ENCODE results near the gene CLEC4D. TPM values are rescaled to one million over a fixed set of nuclear protein-coding genes. Genes with fewer than 3 reads are reported as not detected.

CLEC4D gene
- total RNA-seq, 2 experiments from 2014 or later: not detected

DNA sequence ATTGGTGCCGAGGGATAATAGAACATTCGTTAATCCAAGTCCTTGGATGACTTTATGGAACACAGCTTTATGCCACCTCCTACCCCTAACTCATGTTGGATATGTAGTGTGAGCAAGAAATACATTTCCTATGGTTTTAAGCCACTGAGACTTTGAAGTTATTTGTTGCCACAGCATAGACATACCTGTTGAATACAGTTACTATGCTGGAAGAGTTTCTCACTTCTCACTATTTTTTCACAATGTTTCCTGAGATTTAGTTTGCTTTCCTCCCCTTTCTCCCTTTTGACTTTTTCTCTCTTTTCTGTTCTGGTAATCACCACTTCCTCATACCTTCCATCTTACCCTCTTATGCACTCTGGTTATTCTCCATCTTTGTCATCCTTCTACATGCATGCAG lies 34.9 kb downstream of the CLEC4D start:
- H3K36me3 Mint-ChIP-seq (ENCODE audit: low read depth): no peaks in the 10 kb centered on the region
- H3K36me3 ChIP-seq (ENCODE audit: insufficient read depth, low read length): no peaks in the 10 kb centered on the region
- H3K4me1 ChIP-seq (ENCODE audit: insufficient read depth, low read length): no peaks in the 10 kb centered on the region
- intact Hi-C loops (cut with DNase I, micrococcal nuclease): loop anchor here in 1 of 2 experiments (5.0 to 10.0 kb wide), 3 partner anchors 59 to 499 kb away; no protein-coding TSS in a partner anchor
- no peak overlapping the region for H3K27ac ChIP-seq (ENCODE audit: low read depth in 1 of 2, low read length in 2 of 2)
- TF ChIP-seq, protein P1, sequence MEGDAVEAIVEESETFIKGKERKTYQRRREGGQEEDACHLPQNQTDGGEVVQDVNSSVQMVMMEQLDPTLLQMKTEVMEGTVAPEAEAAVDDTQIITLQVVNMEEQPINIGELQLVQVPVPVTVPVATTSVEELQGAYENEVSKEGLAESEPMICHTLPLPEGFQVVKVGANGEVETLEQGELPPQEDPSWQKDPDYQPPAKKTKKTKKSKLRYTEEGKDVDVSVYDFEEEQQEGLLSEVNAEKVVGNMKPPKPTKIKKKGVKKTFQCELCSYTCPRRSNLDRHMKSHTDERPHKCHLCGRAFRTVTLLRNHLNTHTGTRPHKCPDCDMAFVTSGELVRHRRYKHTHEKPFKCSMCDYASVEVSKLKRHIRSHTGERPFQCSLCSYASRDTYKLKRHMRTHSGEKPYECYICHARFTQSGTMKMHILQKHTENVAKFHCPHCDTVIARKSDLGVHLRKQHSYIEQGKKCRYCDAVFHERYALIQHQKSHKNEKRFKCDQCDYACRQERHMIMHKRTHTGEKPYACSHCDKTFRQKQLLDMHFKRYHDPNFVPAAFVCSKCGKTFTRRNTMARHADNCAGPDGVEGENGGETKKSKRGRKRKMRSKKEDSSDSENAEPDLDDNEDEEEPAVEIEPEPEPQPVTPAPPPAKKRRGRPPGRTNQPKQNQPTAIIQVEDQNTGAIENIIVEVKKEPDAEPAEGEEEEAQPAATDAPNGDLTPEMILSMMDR (IDR thresholded peaks at IDR 0.05): no peak
- ATAC-seq (ENCODE audit: poor library complexity) (no peak), DNase-seq (no peak)
- ChIA-PET POLR2A (interaction anchor here (0.7 kb wide), 1 partner anchor 81 kb away, joined by 3 read pairs; no protein-coding TSS in a partner anchor), CTCF (no interaction called here)
- H3K27ac Mint-ChIP-seq: no peak overlapping the region
- H3K9me3 Mint-ChIP-seq: no peaks in the 10 kb centered on the region
- H3K4me1 Mint-ChIP-seq (ENCODE audit: low read depth): peaks cover 6% of the 10 kb centered on the region
- H3K27me3 ChIP-seq (ENCODE audit: control insufficient read depth in 1 of 2, insufficient read depth in 2 of 2, low read length in 2 of 2): no peaks in the 10 kb centered on the region
- no peak overlapping the region for H3K4me3 ChIP-seq (ENCODE audit: low read length)
- peaks cover 19% of the 10 kb centered on the region for H3K27me3 Mint-ChIP-seq
- H3K9me3 ChIP-seq (ENCODE audit: control insufficient read depth in 1 of 2, insufficient read depth in 1 of 2, low read length in 2 of 2): no peaks in the 10 kb centered on the region
- no peak overlapping the region for H3K4me3 Mint-ChIP-seq

DNA sequence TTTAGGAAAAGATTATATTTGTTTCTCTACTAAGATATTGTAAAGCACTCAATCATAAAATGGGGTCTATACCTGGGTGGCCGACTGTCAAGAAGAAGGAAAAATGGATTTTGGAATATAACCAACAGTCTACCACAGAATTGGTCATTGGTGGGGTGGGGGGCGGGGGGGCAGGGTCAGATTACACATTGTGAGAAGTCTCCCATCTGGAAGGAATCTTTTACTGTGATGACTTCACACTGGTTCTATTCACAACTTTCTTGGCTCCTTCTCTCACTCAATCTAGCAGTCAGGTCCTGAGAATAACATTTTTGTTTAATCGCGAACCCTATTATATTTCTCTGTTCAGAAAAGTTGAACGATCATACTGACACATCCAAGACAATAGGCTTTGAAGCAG lies 36.1 kb downstream of the CLEC4D start:
- Mint-ChIP-seq H3K36me3 (ENCODE audit: low read depth) (no peaks in the 10 kb centered on the region), H3K27ac (no peak overlapping the region), H3K4me3 (no peak overlapping the region), H3K4me1 (ENCODE audit: low read depth) (peaks cover 3% of the 10 kb centered on the region), H3K27me3 (peaks cover 9% of the 10 kb centered on the region), H3K9me3 (no peaks in the 10 kb centered on the region)
- Histone ChIP-seq H3K4me1 (ENCODE audit: insufficient read depth, low read length) (no peaks in the 10 kb centered on the region), H3K27me3 (ENCODE audit: control insufficient read depth in 1 of 2, insufficient read depth in 2 of 2, low read length in 2 of 2) (no peaks in the 10 kb centered on the region), H3K27ac (ENCODE audit: low read depth in 1 of 2, low read length in 2 of 2) (no peak overlapping the region), H3K4me3 (ENCODE audit: low read length) (no peak overlapping the region), H3K36me3 (ENCODE audit: insufficient read depth, low read length) (no peaks in the 10 kb centered on the region), H3K9me3 (ENCODE audit: control insufficient read depth in 1 of 2, insufficient read depth in 1 of 2, low read length in 2 of 2) (no peaks in the 10 kb centered on the region)
- ATAC-seq (ENCODE audit: poor library complexity) (no peak), DNase-seq (no peak)
- intact Hi-C loops (cut with DNase I, micrococcal nuclease): loop anchor here in 1 of 2 experiments (5.0 to 10.0 kb wide), 3 partner anchors 58 to 498 kb away; no protein-coding TSS in a partner anchor
- POLR2A ChIA-PET: no interaction called here
- CTCF ChIA-PET: interaction anchor here (0.9 kb wide), 1 partner anchor 346 kb away, joined by 3 read pairs; no protein-coding TSS in a partner anchor
- TF ChIP-seq, protein P1 (IDR thresholded peaks at IDR 0.05): no peak

DNA sequence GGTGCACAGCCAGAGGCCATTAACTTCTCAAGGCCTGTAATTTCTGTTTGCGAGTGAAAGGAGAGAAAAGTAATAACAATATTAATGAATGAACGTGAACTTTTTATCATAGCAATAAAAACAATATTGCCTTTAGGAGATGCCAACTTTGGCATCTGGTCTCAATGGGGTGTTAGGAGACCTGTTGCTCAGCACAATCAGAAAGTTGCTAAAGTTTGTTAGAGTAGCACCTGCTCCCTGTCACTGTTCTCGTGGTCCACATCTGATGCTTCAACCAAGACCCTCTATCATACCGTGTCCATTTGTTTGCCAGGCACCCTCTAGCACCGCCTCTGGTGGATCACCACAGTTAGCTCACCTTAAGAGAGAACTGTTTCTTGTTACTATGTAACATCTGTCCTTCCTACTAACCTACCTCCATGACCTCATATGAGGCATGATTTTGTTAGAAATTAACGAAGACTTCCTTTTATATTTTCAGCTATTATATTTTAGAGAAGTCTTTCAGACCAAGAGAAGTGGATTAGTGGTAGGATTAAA lies 39.9 kb downstream of the CLEC4D start:
- Histone ChIP-seq H3K4me1 (ENCODE audit: insufficient read depth, low read length) (no peaks in the 10 kb centered on the region), H3K9me3 (ENCODE audit: control insufficient read depth in 1 of 2, insufficient read depth in 1 of 2, low read length in 2 of 2) (no peaks in the 10 kb centered on the region), H3K27ac (ENCODE audit: low read depth in 1 of 2, low read length in 2 of 2) (no peak overlapping the region), H3K36me3 (ENCODE audit: insufficient read depth, low read length) (no peaks in the 10 kb centered on the region), H3K4me3 (ENCODE audit: low read length) (no peak overlapping the region), H3K27me3 (ENCODE audit: control insufficient read depth in 1 of 2, insufficient read depth in 2 of 2, low read length in 2 of 2) (no peaks in the 10 kb centered on the region)
- Mint-ChIP-seq H3K27ac (no peak overlapping the region), H3K9me3 (no peaks in the 10 kb centered on the region), H3K4me3 (no peak overlapping the region), H3K4me1 (ENCODE audit: low read depth) (no peaks in the 10 kb centered on the region), H3K36me3 (ENCODE audit: low read depth) (no peaks in the 10 kb centered on the region), H3K27me3 (no peaks in the 10 kb centered on the region)
- CTCF ChIA-PET: no interaction called here
- DNase-seq (no peak), ATAC-seq (ENCODE audit: poor library complexity) (no peak)
- TF ChIP-seq, protein P1 (IDR thresholded peaks at IDR 0.05): no peak
- intact Hi-C loops (cut with DNase I, micrococcal nuclease): no loop called here
- POLR2A ChIA-PET: no interaction called here

All from CD4-positive, alpha-beta T cell (primary cell).